H1 (cell line): Measurements from ENCODE around the gene NSL1. TPM values are rescaled to one million over a fixed set of nuclear protein-coding genes. Genes with fewer than 3 reads are reported as not detected.
"Not testable (repeated sequence)": the region's sequence is repeated elsewhere in the genome, so short reads cannot be mapped to it uniquely, and the experiment has no call there.

Experiments used
- CTCF ChIA-PET: fragments of 300-600 bp; sonication (Branson Sonifier 250); formaldehyde crosslinking; loops from one replicate; lab custom pipeline; 2021; ENCODE audit not compliant: partially characterized antibody; lab: Charles Lee
- POLR2A ChIA-PET: fragments of 300-600 bp; sonication (Branson Sonifier 250); formaldehyde crosslinking; loops from one replicate; lab custom pipeline; 2021; ENCODE audit warnings: inconsistent platforms; ENCODE audit not compliant: partially characterized antibody; lab: Charles Lee
- DNase-seq, 2 experiments: peaks; one replicate each; pipeline versions ENCODE4 v3.0.0 to v3.0.0-alpha.2; 2010 to 2022; ENCODE audit warnings: low spot score in 2 of 2, low read depth in 1 of 2, mixed read lengths in 1 of 2
- FAIRE-seq: peaks from 2 replicates; lab custom pipeline; 2011; peaks lifted over from hg19 to GRCh38; lab: Jason Lieb, UNC
- H2AFZ ChIP-seq: 2 replicates; pipeline ENCODE4 v1.8.1; 2012; ENCODE audit warnings: low read length, inconsistent platforms
- H2AK5ac ChIP-seq: 2 replicates; pipeline ENCODE4 v1.6.1; 2013; ENCODE audit warnings: low read depth, low read length
- H2BK120ac ChIP-seq: replicated peaks from 2 replicates; pipeline ENCODE3; 2013; ENCODE audit warnings: low read depth, low read length, inconsistent platforms
- H2BK12ac ChIP-seq: 2 replicates; pipeline ENCODE4 v1.6.1; 2013; ENCODE audit warnings: low read depth, low read length
- H2BK15ac ChIP-seq: 2 replicates; pipeline ENCODE4 v1.6.1; 2013; ENCODE audit warnings: low read length
- H2BK20ac ChIP-seq: 2 replicates; pipeline ENCODE4 v1.6.1; 2013; ENCODE audit warnings: low read length
- H2BK5ac ChIP-seq: 2 replicates; pipeline ENCODE4 v1.6.1; 2013; ENCODE audit warnings: low read depth, low read length
- H3K14ac ChIP-seq: 2 replicates; pipeline ENCODE4 v1.6.1; 2013; ENCODE audit warnings: inconsistent platforms; ENCODE audit not compliant: insufficient read length
- H3K18ac ChIP-seq: 2 replicates; pipeline ENCODE4 v1.6.1; 2013; ENCODE audit warnings: low read length; ENCODE audit errors: extremely low read depth
- H3K23ac ChIP-seq: 2 replicates; pipeline ENCODE4 v1.6.1; 2013; ENCODE audit warnings: inconsistent platforms; ENCODE audit not compliant: insufficient read length
- H3K23me2 ChIP-seq: 2 replicates; pipeline ENCODE4 v1.6.1; 2013; ENCODE audit warnings: low read depth, low read length
- H3K27ac ChIP-seq: 2 replicates; pipeline ENCODE4 v1.6.1; 2011; ENCODE audit warnings: low read depth, low read length, inconsistent platforms
- H3K27me3 ChIP-seq, 4 experiments: replicated peaks in 1 of 4; 1 replicate in 1 of 4; 2 replicates in 3 of 4; pipeline versions ENCODE4 v1.6.1 to v1.8.1; 2011 to 2013; ENCODE audit warnings: low read length in 3 of 4, mild to moderate bottlenecking in 3 of 4, inconsistent platforms in 2 of 4, mixed read lengths in 2 of 4, moderate library complexity in 1 of 4; ENCODE audit not compliant: control insufficient read depth in 3 of 4, insufficient read depth in 3 of 4; ENCODE audit errors: extremely low read depth in 1 of 4
- H3K36me3 ChIP-seq, 4 experiments: 2 replicates each; pipeline versions ENCODE4 v1.6.1 to v1.8.1; 2011 to 2013; ENCODE audit warnings: mild to moderate bottlenecking in 4 of 4, low read length in 3 of 4, moderate library complexity in 2 of 4, control low read depth in 1 of 4, inconsistent platforms in 1 of 4; ENCODE audit not compliant: insufficient read depth in 4 of 4, control insufficient read depth in 2 of 4
- H3K4ac ChIP-seq: replicated peaks from 2 replicates; pipeline ENCODE3; 2013; ENCODE audit warnings: low read length, low read depth, mixed read lengths, inconsistent platforms; ENCODE audit not compliant: insufficient read length
- H3K4me1 ChIP-seq, 4 experiments: replicated peaks in 1 of 4; 1 replicate in 1 of 4; 2 replicates in 3 of 4; pipeline versions ENCODE4 v1.6.1 to v1.8.1; 2011 to 2013; ENCODE audit warnings: low read length in 3 of 4, inconsistent platforms in 2 of 4, mixed read lengths in 1 of 4; ENCODE audit not compliant: insufficient read depth in 4 of 4, control insufficient read depth in 3 of 4
- H3K4me2 ChIP-seq, 2 experiments: 2 replicates each; pipeline versions ENCODE4 v1.6.1 to v1.8.1; 2011 to 2013; ENCODE audit warnings: low read depth in 2 of 2, low read length in 2 of 2, control low read depth in 1 of 2, inconsistent platforms in 1 of 2, mild to moderate bottlenecking in 1 of 2; ENCODE audit not compliant: insufficient read depth in 1 of 2
- H3K4me3 ChIP-seq, 4 experiments: fragments of 200-600, 300-600 bp in 1 of 4; sonication (generic), shearing (Covaris generic), sonication (Bioruptor Twin) in 1 of 4; 2 replicates each; pipeline versions ENCODE4 v1.5.1 to v1.8.1; 2011 to 2016; ENCODE audit warnings: low read length in 4 of 4, low read depth in 3 of 4, control low read depth in 2 of 4, inconsistent platforms in 2 of 4, mild to moderate bottlenecking in 2 of 4, mixed read lengths in 1 of 4, moderate library complexity in 1 of 4; ENCODE audit not compliant: insufficient read depth in 2 of 4; ENCODE audit errors: extremely low read depth in 1 of 4
- H3K56ac ChIP-seq: replicated peaks from 2 replicates; pipeline ENCODE3; 2013; ENCODE audit warnings: low read depth, mild to moderate bottlenecking, mixed read lengths, low read length, inconsistent platforms; ENCODE audit not compliant: insufficient read length
- H3K79me1 ChIP-seq: 2 replicates; pipeline ENCODE4 v1.6.1; 2013; ENCODE audit warnings: low read depth, low read length, control low read depth
- H3K79me2 ChIP-seq, 2 experiments: 2 replicates each; pipeline versions ENCODE4 v1.6.1 to v1.8.1; 2012 to 2013; ENCODE audit warnings: low read length in 2 of 2, mild to moderate bottlenecking in 2 of 2, inconsistent platforms in 1 of 2; ENCODE audit not compliant: insufficient read depth in 2 of 2, control insufficient read depth in 1 of 2
- H3K9ac ChIP-seq, 4 experiments: replicated peaks in 1 of 4; 1 replicate in 1 of 4; 2 replicates in 3 of 4; pipeline versions ENCODE4 v1.6.1 to v1.8.1; 2011 to 2013; ENCODE audit warnings: low read depth in 3 of 4, low read length in 3 of 4, control low read depth in 2 of 4, mild to moderate bottlenecking in 2 of 4, moderate library complexity in 2 of 4, inconsistent platforms in 1 of 4; ENCODE audit errors: extremely low read depth in 1 of 4
- H3K9me3 ChIP-seq, 2 experiments: 2 replicates each; pipeline versions ENCODE4 v1.6.1 to v1.8.1; 2012 to 2013; ENCODE audit warnings: mild to moderate bottlenecking in 2 of 2, moderate library complexity in 2 of 2, control low read depth in 1 of 2, inconsistent platforms in 1 of 2, low read depth in 1 of 2, low read length in 1 of 2, mixed read lengths in 1 of 2; ENCODE audit not compliant: insufficient read depth in 2 of 2
- H4K20me1 ChIP-seq, 2 experiments: replicated peaks in 1 of 2; 2 replicates each; pipeline versions ENCODE3 to v1.8.1; 2011 to 2013; ENCODE audit warnings: inconsistent platforms in 2 of 2, low read length in 2 of 2, mild to moderate bottlenecking in 1 of 2; ENCODE audit not compliant: insufficient read depth in 2 of 2, control insufficient read depth in 1 of 2
- H4K5ac ChIP-seq: 2 replicates; pipeline ENCODE4 v1.6.1; 2013; ENCODE audit warnings: low read length, low read depth, mixed read lengths, inconsistent platforms; ENCODE audit not compliant: insufficient read length
- H4K8ac ChIP-seq: 2 replicates; pipeline ENCODE4 v1.8.0; 2013; ENCODE audit warnings: mild to moderate bottlenecking, moderate library complexity, low read length, inconsistent platforms; ENCODE audit not compliant: insufficient read depth; ENCODE audit errors: extremely low read depth
- H4K91ac ChIP-seq: replicated peaks from 2 replicates; pipeline ENCODE3; 2013; ENCODE audit warnings: low read length, mixed read lengths, inconsistent platforms; ENCODE audit not compliant: insufficient read length
- ATF3 ChIP-seq: IDR thresholded peaks from 2 replicates; pipeline ENCODE4 v1.6.1; 2011; ENCODE audit warnings: low read depth, mild to moderate bottlenecking, low read length; ENCODE audit not compliant: insufficient read depth
- CHD2 ChIP-seq: IDR thresholded peaks from 2 replicates; pipeline ENCODE4 v1.6.1; 2012; ENCODE audit warnings: low read length, improper control_type of control experiment
- CREB1 ChIP-seq: IDR thresholded peaks from 2 replicates; pipeline ENCODE4 v1.6.1; 2012; ENCODE audit warnings: inconsistent platforms
- POLR2AphosphoS5 ChIP-seq: IDR thresholded peaks from 2 replicates; pipeline ENCODE4 v1.6.1; 2011; ENCODE audit warnings: low read depth, low read length
- SIRT6 ChIP-seq: IDR thresholded peaks from one replicate; pipeline ENCODE4 v1.7.1; 2012; ENCODE audit warnings: low read length, inconsistent platforms
- WGBS, 2 experiments: shearing (Covaris generic) in 1 of 2; methylation state at CpG; one replicate each; pipeline versions ENCODE4 v1.1.6 to v1.1.7; 2013 to 2015; ENCODE audit warnings: low lambda C conversion rate in 2 of 2, mixed read lengths in 2 of 2, inconsistent platforms in 1 of 2, low coverage in 1 of 2, missing lambda C conversion rate in 1 of 2; ENCODE audit not compliant: insufficient replicate concordance in 2 of 2, insufficient coverage in 1 of 2, insufficient read length in 1 of 2; ENCODE audit errors: extremely low coverage in 1 of 2, missing lambda C conversion rate in 1 of 2; 5-methylcytosine and 5-hydroxymethylcytosine counted together
- polyA plus RNA-seq, 7 experiments: library from polyadenylated mRNA; depleted of rRNA in 3 of 7; stranded (reverse) in 5 of 7; unstranded in 2 of 7; fragments of >200 nt in 5 of 7; fragments of 200-250 nt in 2 of 7; gene quantifications; 1 replicate in 5 of 7; 2 replicates in 1 of 7; 4 replicates in 1 of 7; pipeline versions ENCODE4 v1.2.1 to v1.2.3, GENCODE V29; 2011 to 2013; ENCODE audit warnings: missing spikeins in 2 of 7, mixed read lengths in 2 of 7
- total RNA-seq: library from RNA; stranded (reverse); fragmentation: NEBNext Ultra II Directional; extraction: Animal tissue kit (Norgen Biotek cat#: 25700); gene quantifications from 2 replicates; pipeline ENCODE4 v1.2.1, GENCODE V29; 2021

The NSL1 gene
- total and polyA plus RNA-seq, 2 of the 8 experiments (the other 6 are each of a cell fraction or from before 2014, with no cell fraction given) = 25.4 to 51.7 TPM

GRCh38 chr1:212769459-212770167 is 22.0 kb downstream of the NSL1 start (continued):
- TF ChIP-seq ATF3 (no peak), CREB1 (no peak), CHD2 (no peak), POLR2AphosphoS5 (no peak), SIRT6 (no peak)

DNA sequence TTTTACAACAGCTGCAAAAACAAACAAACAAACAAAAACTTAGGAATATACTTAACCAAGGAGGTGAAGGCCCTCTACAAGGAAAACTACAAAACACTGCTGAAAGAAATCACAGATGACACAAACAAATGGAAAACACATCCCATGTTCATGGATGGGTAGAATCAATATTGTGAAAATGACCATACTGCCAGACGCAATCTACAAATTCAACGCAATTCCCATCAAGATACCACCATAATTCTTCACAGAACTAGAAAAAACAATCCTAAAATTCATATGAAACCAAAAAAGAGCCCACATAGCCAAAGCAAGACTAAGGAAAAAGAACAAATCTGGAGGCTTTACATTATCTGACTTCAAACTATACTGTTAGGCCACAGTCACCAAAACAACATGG is 24.8 kb downstream of the NSL1 start:
- not testable (repeated sequence) for H4K20me1 ChIP-seq, H3K14ac ChIP-seq, H4K8ac ChIP-seq, H2BK5ac ChIP-seq, H2BK120ac ChIP-seq, H3K27ac ChIP-seq, FAIRE-seq, H3K36me3 ChIP-seq, H3K4ac ChIP-seq, H2BK12ac ChIP-seq, H3K27me3 ChIP-seq, H3K23ac ChIP-seq, H2BK20ac ChIP-seq, H3K18ac ChIP-seq, H2AFZ ChIP-seq, H3K4me2 ChIP-seq, H4K91ac ChIP-seq, H2BK15ac ChIP-seq, H3K79me1 ChIP-seq, DNase-seq, H3K23me2 ChIP-seq, H4K5ac ChIP-seq, H3K9ac ChIP-seq, H2AK5ac ChIP-seq, H3K9me3 ChIP-seq, H3K4me1 ChIP-seq, H3K4me3 ChIP-seq, H3K56ac ChIP-seq
- POLR2A ChIA-PET = interaction anchor here (0.7 kb wide), 1 partner anchor 23 kb away, joined by 3 read pairs; no protein-coding TSS in a partner anchor
- CTCF ChIA-PET = interaction anchor here (1.4 kb wide), 1 partner anchor 15 kb away, joined by 8 read pairs; no protein-coding TSS in a partner anchor
- H3K79me2 ChIP-seq = peaks cover 0 to 56% of the 10 kb centered on the region in 2 experiments; a peak in 2 of 4 replicates
- WGBS, 2 experiments = 63% methylated on average over 2 of the region's 2 CpGs; no CpG with 5 or more reads in 1 of the 2 experiments
